Measurements from ENCODE around the gene ZFP57.

- no peak for TF ChIP-seq ZNF232 (CRISPR knock-in tag; IDR thresholded peaks at IDR 0.05; ENCODE audit: borderline replicate concordance)
- no peak for TF ChIP-seq ZNF441 (CRISPR knock-in tag; IDR thresholded peaks at IDR 0.05; ENCODE audit: borderline replicate concordance)
- TF ChIP-seq ZNF460 (CRISPR knock-in tag; IDR thresholded peaks at IDR 0.05; ENCODE audit: borderline replicate concordance), result no peak
- TF ChIP-seq ZBTB1 (CRISPR knock-in tag; IDR thresholded peaks at IDR 0.05; ENCODE audit: borderline replicate concordance), result no peak
- no peak for TF ChIP-seq TCF12 (IDR thresholded peaks at IDR 0.05)
- no peak for TF ChIP-seq TCF12 (CRISPR knock-in tag; IDR thresholded peaks at IDR 0.05)
- no peak for TF ChIP-seq HDAC6 (IDR thresholded peaks at IDR 0.05; ENCODE audit: low read depth, low read length)
- TF ChIP-seq, protein P1, sequence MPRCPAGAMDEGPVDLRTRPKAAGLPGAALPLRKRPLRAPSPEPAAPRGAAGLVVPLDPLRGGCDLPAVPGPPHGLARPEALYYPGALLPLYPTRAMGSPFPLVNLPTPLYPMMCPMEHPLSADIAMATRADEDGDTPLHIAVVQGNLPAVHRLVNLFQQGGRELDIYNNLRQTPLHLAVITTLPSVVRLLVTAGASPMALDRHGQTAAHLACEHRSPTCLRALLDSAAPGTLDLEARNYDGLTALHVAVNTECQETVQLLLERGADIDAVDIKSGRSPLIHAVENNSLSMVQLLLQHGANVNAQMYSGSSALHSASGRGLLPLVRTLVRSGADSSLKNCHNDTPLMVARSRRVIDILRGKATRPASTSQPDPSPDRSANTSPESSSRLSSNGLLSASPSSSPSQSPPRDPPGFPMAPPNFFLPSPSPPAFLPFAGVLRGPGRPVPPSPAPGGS (CRISPR knock-in tag; IDR thresholded peaks at IDR 0.05), result no peak
- no peak for TF ChIP-seq FOSL1 (CRISPR knock-in tag; IDR thresholded peaks at IDR 0.05; ENCODE audit: borderline replicate concordance)
- TF ChIP-seq POLR2A (IDR thresholded peaks at IDR 0.05; ENCODE audit: insufficient read depth in 1 of 2, low read depth in 2 of 2, low read length in 2 of 2), result no peak
- TF ChIP-seq ZNF746 (CRISPR knock-in tag; IDR thresholded peaks at IDR 0.05), result no peak
- TF ChIP-seq GTF2F1 (IDR thresholded peaks at IDR 0.05; ENCODE audit: low read length), result no peak
- TF ChIP-seq ZNF891 (CRISPR knock-in tag; IDR thresholded peaks at IDR 0.05), result no peak
- no peak for TF ChIP-seq FOXA1 (IDR thresholded peaks at IDR 0.05)
- TF ChIP-seq FOXA1 (CRISPR knock-in tag; IDR thresholded peaks at IDR 0.05), result no peak
Measured at GRCh38 chr6:29729774-29730328, 48.9 kb upstream of the ZFP57 start.
